Measurements from ENCODE around the gene RIPPLY2. TPM values are rescaled to one million over a fixed set of nuclear protein-coding genes. Genes with fewer than 3 reads are reported as not detected.

RIPPLY2 gene
- total RNA-seq, 1 donor from 2014 or later, result not detected

GRCh38 chr6:83860782-83861495, 7.8 kb downstream of the RIPPLY2 start:
- H3K36me3 ChIP-seq, result peaks cover 17% of the 10 kb centered on the region
- intact Hi-C loops (cut with micrococcal nuclease), result no loop called here
- H3K27me3 ChIP-seq (ENCODE audit: low read depth), result peaks cover under 1% of the 10 kb centered on the region
- H3K4me1 ChIP-seq, result peaks cover 27% of the 10 kb centered on the region
- H3K27ac ChIP-seq (replicated peaks), result no peak overlapping the region
- no peak for DNase-seq
- no peak for TF ChIP-seq CTCF (IDR thresholded peaks at IDR 0.05; ENCODE audit: borderline replicate concordance)
- no peaks in the 10 kb centered on the region for H3K9me3 ChIP-seq (replicated peaks)
- peak overlapping the region; percentile 87 for H3K4me3 ChIP-seq

GRCh38 chr6:83862776-83863471, 9.8 kb downstream of the RIPPLY2 start:
- TF ChIP-seq CTCF (IDR thresholded peaks at IDR 0.05; ENCODE audit: borderline replicate concordance), result no peak
- no peaks in the 10 kb centered on the region for H3K27me3 ChIP-seq (ENCODE audit: low read depth)
- H3K9me3 ChIP-seq (replicated peaks), result no peaks in the 10 kb centered on the region
- DNase-seq, result no peak
- H3K4me1 ChIP-seq, result peaks cover 27% of the 10 kb centered on the region
- intact Hi-C loops (cut with micrococcal nuclease), result no loop called here
- H3K36me3 ChIP-seq, result peaks cover 25% of the 10 kb centered on the region
- no peak overlapping the region for H3K27ac ChIP-seq (replicated peaks)
- no peak overlapping the region for H3K4me3 ChIP-seq

GRCh38 chr6:83867043-83867442, 13.9 kb downstream of the RIPPLY2 start:
- peaks cover 29% of the 10 kb centered on the region for H3K36me3 ChIP-seq
- no peaks in the 10 kb centered on the region for H3K4me1 ChIP-seq
- H3K27me3 ChIP-seq (ENCODE audit: low read depth), result no peaks in the 10 kb centered on the region
- TF ChIP-seq CTCF (IDR thresholded peaks at IDR 0.05; ENCODE audit: borderline replicate concordance), result no peak
- intact Hi-C loops (cut with micrococcal nuclease), result no loop called here
- no peak for DNase-seq
- no peak overlapping the region for H3K27ac ChIP-seq (replicated peaks)
- no peaks in the 10 kb centered on the region for H3K9me3 ChIP-seq (replicated peaks)
- no peak overlapping the region for H3K4me3 ChIP-seq

- intact Hi-C loops (cut with micrococcal nuclease), result no loop called here
- H3K27ac ChIP-seq (replicated peaks), result no peak overlapping the region
- no peaks in the 10 kb centered on the region for H3K27me3 ChIP-seq (ENCODE audit: low read depth)
- no peak overlapping the region for H3K4me3 ChIP-seq
- no peak for TF ChIP-seq CTCF (IDR thresholded peaks at IDR 0.05; ENCODE audit: borderline replicate concordance)
- H3K4me1 ChIP-seq, result no peaks in the 10 kb centered on the region
- H3K9me3 ChIP-seq (replicated peaks), result no peaks in the 10 kb centered on the region
- peaks cover 29% of the 10 kb centered on the region for H3K36me3 ChIP-seq
- no peak for DNase-seq
Measured at GRCh38 chr6:83867527-83868161, 14.5 kb downstream of the RIPPLY2 start.

GRCh38 chr6:83868639-83869038, 15.5 kb downstream of the RIPPLY2 start:
- no peaks in the 10 kb centered on the region for H3K9me3 ChIP-seq (replicated peaks)
- H3K4me1 ChIP-seq, result no peaks in the 10 kb centered on the region
- H3K27ac ChIP-seq (replicated peaks), result no peak overlapping the region
- TF ChIP-seq CTCF (IDR thresholded peaks at IDR 0.05; ENCODE audit: borderline replicate concordance), result no peak
- intact Hi-C loops (cut with micrococcal nuclease), result no loop called here
- H3K27me3 ChIP-seq (ENCODE audit: low read depth), result no peaks in the 10 kb centered on the region
- H3K36me3 ChIP-seq, result peaks cover 29% of the 10 kb centered on the region
- no peak overlapping the region for H3K4me3 ChIP-seq
- no peak for DNase-seq
